Smooth muscle cell (in vitro differentiated cells): ENCODE data around the gene UNC45A. TPM values are rescaled to one million over a fixed set of nuclear protein-coding genes. Genes with fewer than 3 reads are reported as not detected.

Source experiments
- DNase-seq: peaks from one replicate; lab custom pipeline; 2025; ENCODE audit not compliant: unreplicated experiment; lab: John Stamatoyannopoulos, UW
- H2AFZ ChIP-seq: fragments of 200-600 bp; sonication (generic); 2 replicates; pipeline ENCODE4 v1.6.0; 2016; ENCODE audit warnings: antibody characterized with exemption, low read depth, mild to moderate bottlenecking
- H3F3A ChIP-seq: fragments of 200-600 bp; sonication (generic); 2 replicates; pipeline ENCODE4 v1.6.0; 2017; ENCODE audit warnings: antibody characterized with exemption, low read depth
- H3K27ac ChIP-seq: fragments of 200-600 bp; sonication (generic); 2 replicates; pipeline ENCODE4 v1.5.1; 2016; ENCODE audit warnings: low read depth, mild to moderate bottlenecking
- H3K27me3 ChIP-seq: fragments of 200-600 bp; sonication (generic); 2 replicates; pipeline ENCODE4 v1.6.1; 2016; ENCODE audit warnings: low read depth, mild to moderate bottlenecking
- H3K36me3 ChIP-seq: fragments of 200-600 bp; sonication (generic); 2 replicates; pipeline ENCODE4 v1.5.1; 2016; ENCODE audit warnings: low read depth
- H3K4me1 ChIP-seq: fragments of 200-600 bp; sonication (generic); 2 replicates; pipeline ENCODE4 v1.5.1; 2016; ENCODE audit warnings: low read depth
- H3K4me2 ChIP-seq: fragments of 200-600 bp; sonication (generic); 2 replicates; pipeline ENCODE4 v1.6.0; 2016; ENCODE audit warnings: mild to moderate bottlenecking
- H3K4me3 ChIP-seq: fragments of 200-600 bp; sonication (generic); 2 replicates; pipeline ENCODE4 v1.5.1; 2016; ENCODE audit warnings: mild to moderate bottlenecking
- H3K79me2 ChIP-seq: fragments of 200-600 bp; sonication (generic); 2 replicates; pipeline ENCODE4 v1.6.0; 2016; ENCODE audit warnings: low read depth, mild to moderate bottlenecking
- H3K9ac ChIP-seq: fragments of 200-600 bp; sonication (generic); 2 replicates; pipeline ENCODE4 v1.6.0; 2016; ENCODE audit warnings: low read depth
- H3K9me3 ChIP-seq: fragments of 200-600 bp; sonication (generic); replicated peaks from 2 replicates; pipeline ENCODE4 v1.5.1; 2016; ENCODE audit warnings: low read depth
- H4K20me1 ChIP-seq: fragments of 200-600 bp; sonication (generic); 2 replicates; pipeline ENCODE4 v1.6.0; 2016; ENCODE audit warnings: low read depth
- WGBS: methylation state at CpG from one replicate; pipeline ENCODE4 v1.1.7; 2016; ENCODE audit warnings: low lambda C conversion rate; 5-methylcytosine and 5-hydroxymethylcytosine counted together
- polyA plus RNA-seq: library from polyadenylated mRNA; unstranded; fragments of >200 nt; fragmentation: Nextera tagmentation; extraction: Ambion mirVana; gene quantifications from 2 replicates; pipeline ENCODE4 v1.2.1, GENCODE V29; 2016
- total RNA-seq: library from RNA; depleted of rRNA; stranded (reverse); fragments of >200 nt; gene quantifications from 2 replicates; pipeline ENCODE4 v1.2.3, GENCODE V29; 2014
- TF ChIP-seq, protein P1 (sequence below): fragments of 200-600 bp; sonication (generic); IDR thresholded peaks from 2 replicates; pipeline ENCODE4 v1.5.1; 2017; ENCODE audit warnings: borderline replicate concordance, mild to moderate bottlenecking, antibody characterized with exemption; ENCODE audit not compliant: insufficient read depth, poor library complexity, severe bottlenecking

The UNC45A gene
- total and polyA plus RNA-seq, 2 experiments from 2014 or later = 57.5 to 66.6 TPM

DNA sequence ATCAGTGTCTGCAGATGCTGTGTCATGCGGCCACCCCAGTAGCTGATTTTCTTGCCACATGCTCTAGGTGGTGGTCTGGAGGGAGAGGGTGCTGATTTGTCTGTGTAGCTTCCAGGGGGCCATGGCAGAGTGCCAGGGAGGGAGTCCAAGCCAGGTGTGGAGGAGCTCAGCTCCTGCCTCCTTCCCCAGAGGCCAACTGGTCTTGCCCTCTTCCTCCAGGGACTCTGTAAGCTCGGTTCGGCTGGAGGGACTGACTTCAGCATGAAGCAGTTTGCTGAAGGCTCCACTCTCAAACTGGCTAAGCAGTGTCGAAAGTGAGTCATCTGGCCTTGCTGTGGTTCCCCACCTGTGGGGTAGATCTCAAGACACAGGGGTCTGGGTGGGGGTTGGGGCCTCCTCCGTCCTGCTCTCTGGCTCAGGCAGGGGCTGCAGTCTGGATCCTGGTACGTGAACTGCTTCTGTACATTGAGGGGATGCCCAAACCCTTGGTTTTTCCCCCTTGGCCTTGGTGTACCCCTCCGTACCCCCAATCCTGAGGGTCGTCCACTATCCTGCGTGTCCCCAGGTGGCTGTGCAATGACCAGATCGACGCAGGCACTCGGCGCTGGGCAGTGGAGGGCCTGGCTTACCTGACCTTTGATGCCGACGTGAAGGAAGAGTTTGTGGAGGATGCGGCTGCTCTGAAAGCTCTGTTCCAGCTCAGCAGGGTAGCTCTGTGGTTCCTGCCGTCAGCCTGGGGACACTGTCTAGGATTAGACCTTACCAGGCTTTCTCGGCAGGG, 12.7 kb downstream of the UNC45A start:
- no peak for DNase-seq
- no peak overlapping the region for H3K4me3 ChIP-seq
- H3K4me1 ChIP-seq = no peaks in the 10 kb centered on the region
- H3K27me3 ChIP-seq = no peaks in the 10 kb centered on the region
- 90% methylated on average over 18 of the region's 18 CpGs for WGBS
- H3K4me2 ChIP-seq = no peak overlapping the region
- TF ChIP-seq, protein P1, sequence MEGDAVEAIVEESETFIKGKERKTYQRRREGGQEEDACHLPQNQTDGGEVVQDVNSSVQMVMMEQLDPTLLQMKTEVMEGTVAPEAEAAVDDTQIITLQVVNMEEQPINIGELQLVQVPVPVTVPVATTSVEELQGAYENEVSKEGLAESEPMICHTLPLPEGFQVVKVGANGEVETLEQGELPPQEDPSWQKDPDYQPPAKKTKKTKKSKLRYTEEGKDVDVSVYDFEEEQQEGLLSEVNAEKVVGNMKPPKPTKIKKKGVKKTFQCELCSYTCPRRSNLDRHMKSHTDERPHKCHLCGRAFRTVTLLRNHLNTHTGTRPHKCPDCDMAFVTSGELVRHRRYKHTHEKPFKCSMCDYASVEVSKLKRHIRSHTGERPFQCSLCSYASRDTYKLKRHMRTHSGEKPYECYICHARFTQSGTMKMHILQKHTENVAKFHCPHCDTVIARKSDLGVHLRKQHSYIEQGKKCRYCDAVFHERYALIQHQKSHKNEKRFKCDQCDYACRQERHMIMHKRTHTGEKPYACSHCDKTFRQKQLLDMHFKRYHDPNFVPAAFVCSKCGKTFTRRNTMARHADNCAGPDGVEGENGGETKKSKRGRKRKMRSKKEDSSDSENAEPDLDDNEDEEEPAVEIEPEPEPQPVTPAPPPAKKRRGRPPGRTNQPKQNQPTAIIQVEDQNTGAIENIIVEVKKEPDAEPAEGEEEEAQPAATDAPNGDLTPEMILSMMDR = no peak
- no peak overlapping the region for H3K9ac ChIP-seq
- H4K20me1 ChIP-seq = no peaks in the 10 kb centered on the region
- no peaks in the 10 kb centered on the region for H3K36me3 ChIP-seq
- no peaks in the 10 kb centered on the region for H3F3A ChIP-seq
- H3K27ac ChIP-seq = no peak overlapping the region
- H3K79me2 ChIP-seq = no peaks in the 10 kb centered on the region
- no peaks in the 10 kb centered on the region for H3K9me3 ChIP-seq
- no peak overlapping the region for H2AFZ ChIP-seq

DNA sequence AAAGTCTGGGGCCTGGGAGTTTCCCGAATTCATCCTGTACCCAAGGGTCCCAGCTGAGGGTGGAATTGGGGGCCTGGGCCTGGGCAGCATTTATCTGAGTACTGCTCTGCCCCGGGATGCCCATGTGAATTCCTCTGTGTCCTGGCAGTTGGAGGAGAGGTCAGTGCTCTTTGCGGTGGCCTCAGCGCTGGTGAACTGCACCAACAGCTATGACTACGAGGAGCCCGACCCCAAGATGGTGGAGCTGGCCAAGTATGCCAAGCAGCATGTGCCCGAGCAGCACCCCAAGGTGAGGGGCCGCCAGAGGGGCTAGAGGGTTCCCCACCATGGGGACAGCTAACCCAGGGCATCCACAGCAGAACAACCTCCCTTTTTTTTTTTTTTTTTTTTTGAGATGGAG, 13.4 kb downstream of the UNC45A start:
- no peak for DNase-seq
- no peaks in the 10 kb centered on the region for H3K27me3 ChIP-seq
- H3K4me3 ChIP-seq = no peak overlapping the region
- H4K20me1 ChIP-seq = no peaks in the 10 kb centered on the region
- H3K4me2 ChIP-seq = no peak overlapping the region
- H2AFZ ChIP-seq = no peak overlapping the region
- TF ChIP-seq, protein P1 = no peak
- H3K9ac ChIP-seq = no peak overlapping the region
- H3K4me1 ChIP-seq = no peaks in the 10 kb centered on the region
- no peaks in the 10 kb centered on the region for H3K79me2 ChIP-seq
- H3K9me3 ChIP-seq = no peaks in the 10 kb centered on the region
- no peaks in the 10 kb centered on the region for H3F3A ChIP-seq
- H3K27ac ChIP-seq = no peak overlapping the region
- 91% methylated on average over 8 of the region's 8 CpGs for WGBS
- no peaks in the 10 kb centered on the region for H3K36me3 ChIP-seq

DNA sequence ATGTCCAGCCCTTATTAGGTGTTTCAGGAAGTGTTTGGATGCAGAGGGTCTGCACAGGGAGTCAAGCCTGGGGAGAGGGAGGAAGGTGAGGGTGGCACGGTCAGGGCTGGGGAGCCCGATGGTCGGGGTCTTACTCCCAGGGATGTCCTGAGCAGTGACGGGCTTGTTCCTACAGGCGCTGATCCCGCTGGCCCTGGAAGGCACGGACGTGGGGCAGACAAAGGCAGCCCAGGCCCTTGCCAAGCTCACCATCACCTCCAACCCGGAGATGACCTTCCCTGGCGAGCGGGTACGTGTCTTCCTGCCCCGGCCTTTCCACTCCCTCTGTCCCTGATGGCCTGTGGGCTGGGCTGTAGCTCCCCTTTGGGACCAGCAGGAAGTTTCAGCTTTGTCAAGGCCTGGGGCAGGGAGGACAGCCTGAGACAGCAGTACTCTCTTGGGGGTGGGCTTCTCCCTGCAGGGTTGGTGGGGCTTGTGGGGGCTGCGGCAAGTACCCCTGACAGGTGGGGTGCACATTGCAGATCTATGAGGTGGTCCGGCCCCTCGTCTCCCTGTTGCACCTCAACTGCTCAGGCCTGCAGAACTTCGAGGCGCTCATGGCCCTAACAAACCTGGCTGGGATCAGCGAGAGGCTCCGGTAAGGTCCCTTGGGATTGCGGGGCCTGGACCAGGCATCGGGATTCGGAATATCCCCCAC, 15.0 kb downstream of the UNC45A start:
- Histone ChIP-seq H2AFZ (no peak overlapping the region), H3K4me2 (no peak overlapping the region), H3K4me3 (no peak overlapping the region), H3K9me3 (no peaks in the 10 kb centered on the region), H3K9ac (no peak overlapping the region), H3K27me3 (no peaks in the 10 kb centered on the region), H3K36me3 (no peaks in the 10 kb centered on the region), H3K79me2 (no peaks in the 10 kb centered on the region), H3K27ac (peak overlapping the region; percentile 23), H3K4me1 (no peaks in the 10 kb centered on the region), H3F3A (no peaks in the 10 kb centered on the region), H4K20me1 (peaks cover under 1% of the 10 kb centered on the region)
- DNase-seq = no peak
- WGBS = 98% methylated on average over 23 of the region's 23 CpGs
- TF ChIP-seq, protein P1 = no peak
